EL (cell line): ENCODE measurements around the gene LRRC8A.
A peak's percentile ranks its signal among the peaks of the same experiment; 100 is the strongest.
"Not testable (repeated sequence)": the region's sequence is repeated elsewhere in the genome, so short reads cannot be mapped to it uniquely, and the experiment has no call there.

Experiments used
- DNase-seq: peaks from one replicate; pipeline ENCODE4 v3.0.0-alpha.2; 2016

Gene LRRC8A

DNA sequence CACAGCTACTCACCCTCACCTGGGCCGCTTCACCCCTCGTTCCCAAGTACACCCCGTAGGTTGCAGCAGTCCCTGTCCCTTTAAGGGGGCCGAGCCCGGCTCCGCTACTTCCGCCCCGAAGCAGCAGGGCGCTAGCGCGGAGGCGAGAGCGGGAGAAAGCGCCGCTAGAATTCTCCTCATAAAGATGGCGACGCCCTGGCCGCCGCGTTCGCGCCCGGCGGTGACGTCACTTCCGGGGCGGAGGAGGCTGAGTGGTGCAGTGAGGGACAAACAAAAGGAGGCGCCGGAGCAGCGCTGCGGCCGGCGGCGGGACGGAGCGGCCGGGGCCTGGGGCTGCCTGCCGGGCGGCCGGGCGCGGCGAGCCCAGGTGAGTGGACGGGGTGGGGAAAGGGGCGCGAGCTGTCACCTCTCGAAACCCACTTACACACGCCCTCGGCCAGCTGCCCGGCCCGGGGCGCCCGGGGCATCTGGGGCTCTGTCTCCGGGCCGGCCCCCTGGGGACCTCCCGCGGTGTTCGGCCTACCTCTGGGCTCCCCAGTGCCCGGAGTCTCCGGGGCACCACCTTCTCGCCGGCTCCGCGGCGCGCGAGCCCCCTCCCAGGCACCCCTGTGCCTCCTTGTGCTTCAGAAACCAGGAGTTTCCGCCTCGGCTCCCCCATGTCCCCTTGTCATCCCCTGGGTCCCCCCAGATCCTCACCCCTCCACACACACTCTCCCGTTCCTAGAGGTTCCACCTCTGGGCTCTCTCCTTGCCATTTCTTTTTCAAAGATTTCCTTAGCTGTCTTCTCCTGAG, at the start of gene LRRC8A, which contains the start of gene KYAT1:
TSS of gene LRRC8A (plus strand) at position 250 of the 793 bp plus-strand sequence. CDS start 25,032 bp downstream, outside the sequence.
TSS of gene KYAT1 (minus strand) at position 67 of the 793 bp plus-strand sequence. CDS start 36,545 bp downstream, outside the sequence.
- peak; percentile 97 for DNase-seq

DNA sequence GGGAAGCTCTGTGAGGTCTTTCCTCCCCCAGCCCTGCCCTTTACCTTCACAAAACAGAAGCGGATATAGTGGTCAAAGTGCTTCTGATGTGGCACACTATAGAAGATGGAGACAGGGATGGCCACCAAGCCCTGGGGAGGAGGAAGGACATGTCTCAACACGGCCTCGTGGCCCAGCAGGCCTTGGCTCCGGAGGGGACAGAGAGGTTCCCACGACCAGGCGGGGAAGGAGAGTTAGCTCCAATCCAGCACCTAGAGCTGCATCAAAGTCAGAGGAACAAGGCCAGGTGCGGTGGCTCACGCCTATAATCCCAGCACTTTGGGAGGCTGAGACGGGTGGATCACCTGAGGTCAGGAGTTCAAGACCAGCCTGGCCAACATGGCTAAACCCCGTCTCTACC, 48.2 kb upstream of the LRRC8A start:
- no peak for DNase-seq

DNA sequence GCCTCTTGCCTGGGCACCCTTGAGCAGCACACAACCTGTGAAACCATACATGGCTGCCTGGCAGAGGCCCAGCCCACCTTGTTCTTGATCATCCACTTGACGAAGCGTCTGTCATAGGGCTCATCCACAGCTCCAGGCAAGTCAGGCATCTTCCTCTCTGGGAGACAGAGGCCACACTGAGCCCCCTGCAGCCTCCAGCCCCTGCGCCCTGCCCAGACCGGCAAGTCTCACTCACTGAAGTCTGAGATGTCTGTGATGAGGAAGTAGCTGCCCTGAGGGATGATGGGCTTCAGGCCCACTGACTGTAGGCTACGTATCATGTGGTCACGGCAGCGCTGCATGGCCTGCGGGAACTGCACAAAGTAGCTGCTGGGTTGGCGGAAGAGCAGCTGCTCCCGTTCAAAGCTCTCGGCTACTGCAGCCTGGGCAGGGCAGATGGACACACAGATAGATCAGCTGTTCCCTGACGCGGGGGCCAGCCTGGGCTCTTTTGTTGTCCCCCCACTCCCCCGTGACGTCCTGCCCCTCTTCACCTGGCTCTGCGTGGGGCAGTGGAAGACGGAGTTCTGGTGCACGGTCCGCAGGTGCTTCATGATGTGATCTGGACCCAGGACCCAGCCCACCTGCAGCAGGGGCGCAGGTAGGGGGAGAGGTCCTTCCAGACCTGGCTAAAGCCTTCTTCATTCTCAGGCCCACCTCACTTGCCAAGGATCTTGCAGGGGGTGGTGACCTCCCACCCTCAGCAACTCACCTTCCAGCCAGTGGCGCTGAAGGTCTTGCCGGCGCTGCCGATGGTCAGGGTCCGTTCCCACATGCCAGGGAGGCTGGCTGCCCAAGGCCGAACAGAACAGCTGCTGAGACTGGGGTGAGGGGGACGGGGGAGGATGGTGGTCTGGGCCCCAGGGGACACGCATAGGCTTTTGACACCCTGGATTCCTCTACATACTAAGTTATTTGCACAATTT, 46.4 kb upstream of the LRRC8A start:
- no peak for DNase-seq

DNA sequence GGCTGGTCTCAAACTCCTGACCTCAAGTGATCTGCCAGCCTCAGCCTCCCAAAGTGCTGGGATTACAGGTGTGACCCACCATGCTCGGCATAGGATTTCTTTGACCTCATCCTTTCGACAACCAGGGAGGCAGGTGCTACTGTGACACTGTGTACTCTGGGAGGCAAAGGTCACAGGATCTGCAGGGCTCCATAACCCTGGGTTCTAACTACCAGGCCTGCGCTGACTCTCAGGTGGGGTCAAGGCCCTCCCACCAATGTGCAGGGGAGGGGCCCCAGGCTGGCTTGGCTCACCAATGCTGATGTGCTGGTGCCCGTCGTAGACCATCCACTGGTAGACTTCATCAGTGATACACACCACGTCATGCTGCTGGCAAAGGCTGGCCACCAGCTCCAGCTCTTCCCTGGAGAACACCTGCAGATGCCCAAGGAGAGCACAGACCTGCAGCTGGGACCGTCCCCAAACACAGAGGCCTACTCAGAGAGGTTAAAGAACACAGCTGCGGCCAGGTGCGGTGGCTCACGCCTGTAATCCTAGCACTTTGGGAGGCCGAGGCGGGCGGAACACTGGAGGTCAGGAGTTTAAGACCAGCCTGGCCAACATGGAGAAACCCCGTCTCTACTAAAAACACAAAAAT, 45.3 kb upstream of the LRRC8A start:
- DNase-seq: no peak

DNA sequence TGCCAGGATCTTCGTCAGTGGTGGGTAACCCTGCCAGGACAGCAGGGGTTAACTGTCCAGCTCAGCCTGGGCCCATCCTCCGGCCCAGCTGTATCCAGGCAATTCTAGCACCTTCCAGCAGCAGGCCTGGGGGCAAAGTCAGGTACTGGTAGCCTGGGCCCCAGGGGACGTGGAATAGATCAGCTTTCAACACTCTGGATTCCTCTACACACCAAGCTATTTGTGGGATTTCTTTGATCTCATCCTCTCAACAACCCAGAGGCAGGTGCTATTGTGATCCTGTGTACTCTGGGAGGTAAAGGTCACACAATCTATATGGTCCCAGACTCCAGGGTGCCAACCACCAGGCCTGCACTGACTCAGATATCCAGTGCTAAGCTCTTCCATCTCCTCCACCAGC, 43.6 kb upstream of the LRRC8A start:
- DNase-seq: no peak

DNA sequence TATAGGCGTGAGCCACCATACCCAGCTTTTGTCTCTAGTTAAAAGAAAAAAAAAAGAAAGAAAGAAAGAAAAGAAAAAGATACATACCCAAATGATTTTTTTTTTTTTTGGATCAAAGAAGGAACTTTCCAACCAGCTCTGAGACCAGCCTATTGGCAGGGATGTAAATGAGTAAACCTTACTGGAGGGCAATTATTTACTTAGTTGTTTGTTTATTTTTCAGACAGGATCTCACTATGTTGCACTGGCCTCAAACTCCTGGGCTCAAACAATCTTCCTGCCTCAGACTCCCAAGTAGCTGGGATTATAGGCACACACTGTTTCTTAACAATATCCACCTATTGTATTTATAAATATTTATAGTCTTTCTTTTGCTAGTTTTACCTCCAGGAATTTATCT, 41.4 kb upstream of the LRRC8A start:
- no peak for DNase-seq

DNA sequence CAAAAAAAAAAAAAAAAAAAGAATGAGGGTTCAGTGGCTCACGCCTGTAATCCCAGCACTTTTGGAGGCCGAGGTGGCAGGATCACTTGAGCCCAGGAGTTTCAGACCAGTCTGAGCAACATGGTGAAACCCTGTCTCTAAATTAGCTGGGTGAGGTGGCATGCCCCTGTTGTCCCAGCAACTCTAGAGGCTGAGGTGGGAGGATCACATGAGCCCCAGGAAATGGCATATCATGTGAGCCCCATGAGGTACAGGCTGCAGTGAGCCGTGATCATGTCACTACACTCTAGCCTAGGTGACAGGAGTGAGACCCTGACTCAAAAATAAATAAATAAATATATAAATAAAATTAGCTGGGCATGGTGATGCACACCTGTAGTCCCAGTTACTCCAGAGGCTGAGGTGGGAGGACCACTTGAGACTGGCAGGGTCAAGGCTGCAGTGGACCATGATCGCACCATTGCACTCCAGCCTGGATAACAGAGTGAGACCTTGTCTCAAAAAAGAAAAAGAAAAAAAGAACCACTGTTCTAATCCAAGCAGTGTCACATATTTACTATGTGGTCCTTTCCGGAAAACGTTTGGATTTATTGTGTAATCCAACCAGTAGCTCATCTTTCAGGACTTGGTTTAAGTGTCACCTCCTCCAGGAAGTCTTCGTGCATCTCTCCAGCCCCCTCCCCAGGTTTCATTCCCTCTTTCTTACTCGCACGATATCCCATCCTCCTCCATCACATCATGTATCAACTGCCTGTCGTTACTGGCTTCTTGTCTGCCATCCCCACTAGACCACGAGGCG, 40.0 kb upstream of the LRRC8A start:
- no peak for DNase-seq

DNA sequence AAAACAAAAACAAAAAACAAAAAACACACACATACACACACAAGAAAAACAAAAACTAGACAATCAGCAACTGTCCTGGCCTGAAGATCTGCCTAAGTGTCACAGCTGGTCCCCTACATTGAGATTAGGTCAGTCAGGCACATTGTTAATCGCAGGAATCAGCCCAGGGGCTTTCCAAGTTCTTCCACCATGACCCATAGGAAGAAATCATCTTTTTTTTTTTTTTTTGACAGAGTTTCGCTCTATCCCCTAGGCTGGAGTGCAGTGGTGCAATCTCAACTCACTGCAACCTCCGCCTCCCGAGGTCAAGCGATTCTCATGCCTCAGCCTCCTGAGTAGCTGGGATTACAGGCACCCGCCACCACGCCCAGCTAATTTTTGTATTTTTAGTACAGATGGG, 38.8 kb upstream of the LRRC8A start:
- not testable (repeated sequence) for DNase-seq

DNA sequence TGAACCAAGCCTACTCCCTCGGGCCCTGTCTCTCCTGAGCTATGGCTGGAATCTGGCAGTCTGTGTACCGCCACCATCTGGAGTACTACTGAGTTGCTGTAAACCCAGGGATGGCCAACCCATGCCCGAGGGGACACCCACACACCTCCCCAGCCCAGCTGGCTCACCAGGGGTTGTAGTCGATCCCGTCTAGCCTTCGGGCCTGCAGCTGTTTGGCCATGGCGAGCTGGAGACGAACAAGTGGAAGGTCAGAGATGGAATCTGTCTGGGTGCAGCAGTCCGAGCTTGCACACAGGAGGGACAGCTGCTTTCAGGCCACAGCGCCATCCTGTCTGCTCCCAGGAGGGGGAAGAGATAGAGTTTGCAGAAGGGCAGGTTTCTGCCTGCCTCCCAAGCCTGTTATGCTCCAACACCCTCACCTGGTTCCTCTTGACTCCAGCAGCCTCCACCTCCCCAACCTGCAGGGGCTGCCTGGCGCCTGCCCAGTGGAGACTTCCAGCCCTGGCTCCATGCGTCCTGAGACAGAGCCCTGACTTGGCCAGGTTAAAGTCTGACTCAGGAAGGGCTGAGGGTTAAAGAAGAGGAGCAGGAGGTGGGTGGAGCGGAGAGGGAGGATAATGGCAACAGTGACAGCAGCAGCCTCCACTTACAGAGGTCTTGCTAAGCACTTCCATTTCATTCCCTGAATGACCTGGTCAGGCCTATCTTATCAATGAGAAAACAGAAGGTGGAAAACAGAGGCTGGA, 36.6 kb upstream of the LRRC8A start:
- DNase-seq: no peak

DNA sequence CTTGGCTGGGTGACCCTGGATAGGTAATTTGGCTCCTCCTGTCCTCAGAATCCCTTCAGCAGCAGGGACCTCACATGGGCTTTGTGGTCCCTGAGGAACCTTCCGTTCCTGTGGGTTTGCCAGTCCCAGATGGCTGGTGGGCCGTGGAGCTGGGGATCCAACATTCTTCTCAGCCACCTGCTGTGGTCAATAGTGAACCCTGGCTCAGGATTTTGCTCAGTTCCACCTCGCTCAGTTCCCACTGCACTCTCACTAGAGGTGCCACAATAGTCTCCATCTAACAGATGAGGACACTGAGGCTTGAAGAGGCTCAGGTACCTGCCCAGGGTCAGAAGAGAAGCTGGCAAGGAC, 35.3 kb upstream of the LRRC8A start:
- no peak for DNase-seq

DNA sequence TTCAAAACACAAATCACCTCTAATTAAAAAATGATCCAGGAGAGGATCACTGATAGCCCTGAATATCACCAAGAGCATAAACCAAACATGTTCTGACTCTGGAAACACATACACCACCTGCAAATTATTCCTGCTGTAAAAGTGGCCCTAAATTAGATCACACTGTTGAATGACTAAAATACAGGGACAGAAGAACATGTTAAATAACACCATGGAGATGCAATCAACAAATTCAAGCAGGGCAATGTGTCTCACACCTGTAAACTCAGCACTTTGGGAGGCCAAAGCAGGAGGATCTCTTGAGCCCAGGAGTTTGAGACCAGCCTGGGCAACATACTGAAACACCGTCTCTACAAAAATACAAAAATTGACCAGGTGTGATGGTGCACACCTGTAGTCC, 34.1 kb upstream of the LRRC8A start:
- no peak for DNase-seq

DNA sequence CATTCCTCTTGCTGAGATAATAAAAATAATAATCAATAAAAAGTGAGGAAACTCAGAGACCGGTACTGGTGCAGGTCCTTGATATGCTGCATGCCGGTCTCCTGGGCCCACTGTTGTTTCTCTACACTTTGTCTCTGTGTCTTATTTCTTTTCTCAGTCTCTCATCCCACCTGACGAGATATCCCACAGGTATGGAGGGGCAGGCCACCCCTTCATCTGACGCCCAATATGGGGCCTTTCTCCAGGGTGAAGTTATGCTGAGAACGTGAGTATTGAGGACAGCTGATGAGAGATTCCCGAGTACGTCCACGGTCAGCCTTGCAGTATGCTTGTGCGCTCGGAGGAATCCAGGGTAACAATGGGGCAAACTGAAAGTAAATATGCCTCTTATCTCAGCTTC, 30.9 kb upstream of the LRRC8A start:
- not testable (repeated sequence) for DNase-seq

DNA sequence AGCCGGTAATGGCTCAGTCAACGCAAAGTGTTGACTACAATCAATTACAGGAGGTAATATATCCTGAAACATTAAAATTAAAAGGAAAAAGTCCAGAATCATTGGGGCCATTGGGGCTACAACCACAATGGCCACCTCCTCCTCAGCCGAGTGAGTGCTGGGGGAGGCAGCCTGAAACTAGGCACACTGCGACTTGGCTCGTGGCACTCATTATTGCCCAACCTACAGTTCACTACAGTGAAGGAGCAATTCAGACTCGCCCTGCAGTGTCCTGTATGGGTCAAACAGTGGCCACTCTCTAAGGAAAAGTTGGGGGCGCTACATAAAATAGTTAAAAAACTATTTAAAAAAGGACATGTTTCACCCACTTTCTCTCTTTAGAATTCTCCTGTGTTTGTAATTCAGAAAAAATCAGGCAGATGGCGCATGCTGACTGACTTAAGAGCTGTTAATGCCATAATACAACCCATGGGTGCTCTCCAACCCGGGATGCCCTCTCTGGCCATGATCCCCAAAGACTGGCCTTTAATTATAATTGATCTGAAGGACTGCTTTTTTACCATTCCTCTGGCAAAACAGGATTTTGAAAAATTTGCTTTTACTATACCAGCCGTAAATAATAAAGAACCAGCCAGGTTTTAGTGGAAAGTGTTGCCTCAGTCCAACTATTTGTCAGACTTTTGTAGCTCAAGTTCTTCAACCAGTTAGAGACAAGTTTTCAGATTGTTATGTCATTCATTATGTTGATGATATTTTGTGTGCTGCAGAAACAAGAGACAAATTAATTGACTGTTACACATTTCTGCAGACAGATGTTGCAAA, 29.9 kb upstream of the LRRC8A start:
- DNase-seq: peak; percentile 56

DNA sequence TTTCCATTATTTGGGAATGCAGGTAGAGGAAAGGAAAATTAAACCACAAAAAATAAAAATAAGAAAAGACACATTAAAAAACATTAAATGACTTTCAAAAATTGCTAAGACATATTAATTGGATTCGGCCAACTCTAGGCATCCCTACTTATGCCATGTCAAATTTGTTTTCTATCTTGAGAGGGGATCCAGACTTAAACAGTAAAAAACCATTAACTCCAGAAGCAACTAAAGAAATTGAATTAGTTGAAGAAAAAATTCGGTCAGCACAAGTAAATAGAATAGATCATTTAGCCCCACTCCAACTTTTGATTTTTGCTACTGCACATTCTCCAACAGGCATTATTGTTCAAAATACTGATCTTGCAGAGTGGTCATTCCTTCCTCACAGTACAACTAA, 29.3 kb upstream of the LRRC8A start:
- not testable (repeated sequence) for DNase-seq

DNA sequence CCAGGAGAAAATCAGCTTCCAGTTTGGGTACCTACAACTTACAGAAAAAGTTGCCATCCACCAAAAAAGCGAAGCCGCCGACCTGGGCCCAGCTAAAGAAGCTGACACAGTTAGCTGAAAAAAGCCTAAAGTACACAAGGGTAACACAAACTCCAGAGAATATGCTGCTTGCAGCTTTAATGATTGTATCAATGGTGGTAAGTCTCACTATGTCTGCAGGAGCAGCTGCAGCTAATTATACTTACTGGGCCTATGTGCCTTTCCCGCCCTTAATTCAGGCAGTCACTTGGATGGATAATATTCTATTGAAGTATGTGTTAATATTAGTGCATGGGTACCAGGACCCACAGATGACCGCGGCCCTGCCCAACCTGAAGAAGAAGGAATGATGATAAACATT, 27.5 kb upstream of the LRRC8A start:
- DNase-seq: not testable (repeated sequence)

DNA sequence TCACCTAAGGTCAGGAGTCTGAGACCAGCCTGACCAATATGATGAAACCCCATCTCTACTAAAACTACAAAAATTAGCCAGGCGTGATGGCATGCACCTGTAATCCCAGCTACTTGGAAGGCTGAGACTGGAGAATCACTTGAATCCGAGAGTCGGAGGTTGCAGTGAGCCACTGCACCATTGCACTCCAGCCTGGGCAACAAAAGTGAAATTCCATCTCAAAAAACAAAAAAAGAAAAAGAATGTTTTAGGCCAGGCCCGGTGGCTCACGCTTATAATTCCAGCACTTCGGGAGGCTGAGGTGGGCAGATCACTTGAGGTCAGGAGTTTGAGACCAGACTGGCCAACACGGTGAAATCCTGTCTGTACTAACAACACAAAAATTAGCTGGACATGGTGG, 23.5 kb upstream of the LRRC8A start:
- not testable (repeated sequence) for DNase-seq

DNA sequence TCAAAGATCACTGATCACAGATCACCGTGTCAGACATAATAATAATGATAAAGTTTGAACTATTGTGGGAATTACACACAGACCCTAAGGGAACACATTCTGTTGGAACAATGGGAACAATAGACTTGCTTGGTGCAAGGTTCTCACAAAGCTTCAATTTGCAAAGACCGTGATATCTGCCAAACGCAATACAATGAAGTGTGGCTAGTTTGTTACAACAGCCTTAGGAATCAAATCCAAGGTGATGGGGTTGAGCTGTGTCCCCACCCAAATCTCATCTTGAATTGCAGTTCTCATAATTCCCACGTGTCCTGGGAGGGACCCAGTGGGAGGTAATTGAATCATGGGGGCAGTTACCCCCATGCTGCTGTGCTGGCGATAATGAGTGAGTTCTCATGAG, 21.0 kb upstream of the LRRC8A start:
- DNase-seq: no peak

DNA sequence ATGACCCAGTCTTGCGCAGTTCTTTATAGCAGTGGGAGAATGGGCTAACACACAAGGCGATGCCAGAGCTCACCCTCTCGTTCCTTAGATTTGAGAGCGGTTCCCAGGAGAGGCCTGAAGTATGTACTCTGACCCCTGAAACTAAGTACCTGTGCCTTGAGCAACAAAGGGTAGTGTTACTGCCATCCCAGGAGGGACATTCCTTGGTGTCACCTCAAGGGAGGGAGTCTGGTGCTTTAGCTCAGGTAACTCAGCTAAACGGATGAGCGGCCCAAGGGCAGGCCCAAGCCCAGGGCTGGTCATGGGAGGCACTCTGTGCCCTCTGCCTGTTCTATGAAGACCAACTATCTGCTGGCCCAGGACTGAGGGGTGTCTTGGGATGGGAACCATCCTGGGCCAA, 20.4 kb upstream of the LRRC8A start:
- no peak for DNase-seq

DNA sequence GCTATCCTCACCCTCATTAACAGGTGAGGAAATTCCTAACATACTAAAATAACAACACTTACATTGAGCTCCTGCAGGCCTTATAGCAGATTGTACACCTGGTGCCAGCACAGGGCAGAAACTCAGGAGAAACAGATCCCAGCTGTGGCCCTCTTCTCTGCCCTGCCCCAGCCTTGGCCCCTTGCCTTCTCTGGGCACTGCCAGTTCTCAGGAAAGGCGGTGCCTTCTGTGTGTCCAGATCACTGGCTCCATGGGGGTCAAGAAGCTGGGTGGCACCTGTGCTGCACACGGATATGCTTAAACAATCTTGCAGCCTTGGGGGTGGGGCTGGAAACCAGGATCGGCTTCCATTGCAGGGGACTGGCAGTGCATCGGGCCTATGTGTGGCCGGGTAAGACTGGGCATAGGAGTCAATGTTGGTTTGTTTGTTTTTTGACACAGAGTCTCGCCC, 19.5 kb upstream of the LRRC8A start:
- DNase-seq: no peak

DNA sequence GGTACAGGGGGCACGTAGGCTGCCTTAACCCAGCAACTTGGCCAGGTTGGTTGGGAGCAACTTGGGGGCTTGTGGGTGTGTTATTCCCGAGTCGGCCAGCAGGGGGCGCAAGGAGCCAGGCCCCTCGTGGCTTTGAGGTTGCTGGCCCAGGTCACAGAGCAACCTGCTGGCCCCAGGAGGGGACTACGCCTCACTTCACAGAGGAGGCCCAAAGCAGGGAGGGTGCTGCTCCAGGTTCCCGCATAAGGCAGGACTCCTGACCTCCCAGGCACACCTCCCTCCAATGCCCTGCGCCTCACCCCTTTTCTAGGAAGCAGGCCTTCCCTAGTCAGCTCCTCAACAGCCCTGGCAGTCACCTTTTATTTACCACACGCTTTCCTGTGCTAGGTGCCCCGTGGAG, 18.3 kb upstream of the LRRC8A start:
- peak; percentile 63 for DNase-seq
